GM21515 (cell line): ENCODE results near the gene MAPK8.

Source experiments
- ATAC-seq: cut with Tn5 transposase; IDR thresholded peaks from one replicate; pipeline ENCODE4 v1.9.1; 2021; ENCODE audit not compliant: unreplicated experiment

The MAPK8 gene

DNA sequence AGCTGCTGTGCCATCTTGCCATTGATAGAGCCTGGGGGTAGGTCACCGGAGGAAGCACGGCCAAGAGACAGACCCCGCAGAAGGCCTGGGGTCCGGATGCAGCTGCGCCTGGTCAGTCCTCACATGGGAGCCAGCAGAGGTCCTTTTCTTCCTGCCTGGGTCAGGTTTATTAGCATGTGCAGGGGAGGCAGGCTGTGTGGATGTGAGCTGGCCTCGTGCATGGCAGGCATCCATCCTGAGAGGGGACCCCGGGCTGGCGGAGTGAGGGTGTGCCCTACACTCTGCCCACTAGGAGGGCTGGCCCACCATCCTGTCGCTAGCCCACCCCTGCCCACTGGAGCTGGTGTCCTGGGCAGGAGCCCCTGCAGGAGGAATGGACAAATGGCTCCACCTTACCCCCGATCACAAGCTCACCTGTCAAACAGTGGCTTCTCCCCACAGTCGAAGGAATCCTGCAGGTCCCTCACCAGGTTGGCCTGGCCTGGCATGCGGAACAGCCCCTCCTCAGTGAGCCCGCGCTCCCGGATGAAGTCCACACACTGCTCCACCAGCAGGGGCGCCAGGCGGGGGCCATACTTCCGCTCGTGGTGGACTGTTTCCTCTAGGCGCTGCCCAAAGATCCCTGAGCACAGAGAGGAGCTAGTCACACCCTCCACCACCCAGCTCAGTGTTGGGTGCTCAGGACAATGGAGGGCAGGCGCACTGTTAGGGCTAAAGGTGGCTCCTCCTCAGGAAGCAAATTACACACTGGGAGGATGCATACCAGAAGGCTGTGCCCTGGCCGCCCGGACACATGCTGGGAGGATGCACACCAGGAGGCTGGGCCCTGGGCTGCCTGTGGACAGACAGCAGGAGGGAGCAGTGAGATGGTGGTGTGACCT, 153.0 kb downstream of the MAPK8 start:
- ATAC-seq: no peak

DNA sequence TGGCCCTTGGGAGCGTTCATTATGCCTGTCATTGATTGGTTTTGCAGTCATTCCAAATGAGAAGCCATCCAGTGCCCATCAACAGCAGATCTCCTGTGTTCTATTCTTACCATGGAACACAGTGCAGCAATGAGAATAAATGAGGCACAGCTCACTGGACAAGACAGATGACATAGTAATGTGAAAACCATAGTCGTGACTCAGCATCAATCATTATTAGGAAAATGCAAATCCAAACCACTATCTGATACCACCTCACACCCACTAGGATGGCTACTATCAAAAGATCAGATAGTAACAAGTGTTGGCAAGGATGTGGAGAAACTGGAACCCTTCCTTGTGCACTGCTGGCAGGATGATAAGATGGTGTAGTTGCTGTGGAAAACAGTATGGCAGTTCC, 153.7 kb downstream of the MAPK8 start:
- ATAC-seq: no peak

DNA sequence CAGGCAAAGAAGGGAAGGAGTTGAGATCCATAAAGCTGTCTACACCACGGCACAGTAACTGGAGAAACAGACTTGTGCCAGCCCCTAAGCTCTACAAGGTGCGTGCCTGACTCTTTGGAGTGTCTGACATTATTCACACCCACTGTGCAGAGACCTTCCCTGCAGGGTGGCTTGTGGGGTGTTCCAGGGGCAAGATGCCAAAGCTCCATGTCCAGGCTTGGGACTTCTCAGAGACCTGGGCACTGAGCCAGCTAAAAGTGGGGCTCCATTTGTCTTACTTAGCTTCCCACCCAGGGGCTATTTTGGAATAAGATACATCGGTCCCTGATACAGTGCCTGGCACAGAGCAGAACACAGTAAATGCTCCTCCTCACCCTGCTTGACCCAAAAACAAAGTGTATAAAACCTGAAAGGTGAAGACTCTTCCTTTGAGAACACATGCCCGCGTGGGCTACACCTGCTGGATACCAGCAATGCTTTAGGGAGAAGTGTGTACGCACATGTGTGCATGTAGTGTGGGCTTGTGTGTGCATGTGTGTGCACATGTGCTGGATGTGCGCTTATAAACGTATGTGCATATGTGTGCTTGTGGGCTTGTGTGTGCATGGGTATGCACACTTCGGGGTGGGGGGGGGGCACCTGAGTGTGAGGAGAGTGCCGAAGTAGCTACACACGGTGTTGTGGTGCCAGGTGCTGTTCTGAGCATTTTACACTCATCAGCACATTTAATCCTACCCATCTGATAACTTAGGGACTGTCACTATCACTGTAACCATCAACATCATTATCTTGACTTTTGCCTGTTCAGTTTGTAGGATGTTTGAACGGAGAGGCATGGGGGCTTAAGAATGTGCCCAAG, 155.4 kb downstream of the MAPK8 start:
- no peak for ATAC-seq

DNA sequence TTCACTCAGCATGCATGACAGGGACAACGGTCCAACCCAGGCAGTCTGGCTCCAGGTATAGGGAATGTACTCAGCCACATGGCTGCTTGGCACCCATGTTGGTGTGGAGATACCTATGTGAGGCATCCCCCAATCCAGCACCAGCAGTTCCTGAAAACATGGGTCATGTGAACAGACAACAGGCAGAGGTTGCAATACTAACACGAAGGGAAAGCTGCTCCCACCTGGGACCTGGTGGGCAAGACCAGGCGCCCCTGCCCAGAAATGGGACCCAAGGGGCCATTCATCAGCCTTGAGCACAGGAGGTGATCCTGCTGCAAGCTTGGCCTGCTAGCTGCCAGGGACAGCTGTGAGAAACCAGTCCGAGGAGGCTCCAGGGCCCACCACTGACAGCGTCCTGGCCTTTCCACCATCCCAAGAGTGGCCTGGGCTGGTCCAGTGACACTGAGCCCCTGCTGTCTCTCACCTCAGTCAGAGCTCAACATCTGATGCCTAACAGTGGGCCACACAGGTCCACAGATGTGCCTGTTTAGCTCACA, 156.1 kb downstream of the MAPK8 start:
- no peak for ATAC-seq

DNA sequence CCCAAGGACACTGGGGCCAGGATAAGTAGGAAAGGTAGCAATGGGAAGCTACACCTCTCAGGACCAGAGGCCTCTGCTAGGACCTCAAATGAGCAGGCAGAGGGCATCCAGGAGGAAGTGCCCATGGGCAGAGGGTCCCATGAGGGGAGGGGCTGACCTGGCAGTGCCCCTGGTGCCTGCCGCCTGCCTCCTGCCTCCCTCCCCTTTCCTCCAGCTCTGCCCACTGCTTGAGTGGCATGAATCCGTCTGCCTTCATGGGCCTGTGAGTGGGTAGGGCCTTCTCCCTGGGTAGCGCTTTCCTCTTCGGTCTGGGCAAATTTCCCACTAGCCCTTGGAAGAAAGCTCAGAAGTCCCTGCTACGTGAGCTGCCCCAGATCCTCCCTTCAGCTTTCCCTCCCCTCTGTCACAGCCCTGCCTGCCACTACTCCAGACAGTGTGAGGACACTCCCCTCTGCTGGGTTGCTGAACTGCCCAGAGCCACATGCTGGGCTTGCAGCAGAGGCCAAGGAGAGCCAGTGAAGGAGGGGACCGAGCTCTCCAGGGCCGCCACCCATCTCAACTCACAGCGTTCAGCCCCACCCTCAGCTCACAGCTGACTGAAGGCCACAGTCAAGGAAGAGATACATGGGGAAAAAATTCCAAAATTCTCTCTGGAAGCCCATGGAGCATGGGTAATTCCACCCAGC, 157.0 kb downstream of the MAPK8 start:
- ATAC-seq: no peak

DNA sequence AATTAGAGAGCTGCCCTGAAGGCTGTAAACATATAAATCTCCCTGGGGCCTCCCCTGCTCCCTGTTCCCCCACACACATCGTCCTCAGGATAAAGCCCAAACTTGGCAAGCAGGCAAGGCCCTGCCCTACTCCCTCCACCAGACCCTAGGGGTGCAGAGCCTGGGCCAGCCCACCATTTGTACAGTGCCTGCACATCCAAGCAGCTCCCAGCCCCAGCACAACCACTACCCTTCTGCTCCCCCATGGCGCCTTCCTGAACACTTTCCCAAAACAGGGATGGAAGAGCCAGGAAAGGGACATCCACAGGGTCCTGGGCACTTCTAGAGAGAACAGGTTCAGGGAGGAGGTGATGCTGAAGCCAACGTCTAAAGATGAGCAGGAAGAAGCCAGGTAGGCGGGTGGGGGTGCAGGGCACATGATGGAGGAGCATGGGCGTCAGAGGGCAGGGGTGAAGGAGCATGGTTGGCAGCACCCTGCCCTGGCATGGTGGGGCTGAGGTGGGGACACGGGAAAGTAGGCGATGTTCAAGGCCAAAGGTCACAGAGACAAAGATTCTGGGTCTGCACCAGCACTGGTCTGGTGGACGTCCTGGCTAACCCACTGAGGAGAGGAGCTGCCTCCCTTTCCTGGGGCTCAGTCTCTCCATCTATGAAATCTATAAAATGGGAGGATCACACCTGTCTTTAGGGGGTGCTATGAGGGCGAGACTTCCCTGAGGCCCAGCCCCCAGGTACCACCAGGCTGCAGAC, 157.8 kb downstream of the MAPK8 start:
- no peak for ATAC-seq

DNA sequence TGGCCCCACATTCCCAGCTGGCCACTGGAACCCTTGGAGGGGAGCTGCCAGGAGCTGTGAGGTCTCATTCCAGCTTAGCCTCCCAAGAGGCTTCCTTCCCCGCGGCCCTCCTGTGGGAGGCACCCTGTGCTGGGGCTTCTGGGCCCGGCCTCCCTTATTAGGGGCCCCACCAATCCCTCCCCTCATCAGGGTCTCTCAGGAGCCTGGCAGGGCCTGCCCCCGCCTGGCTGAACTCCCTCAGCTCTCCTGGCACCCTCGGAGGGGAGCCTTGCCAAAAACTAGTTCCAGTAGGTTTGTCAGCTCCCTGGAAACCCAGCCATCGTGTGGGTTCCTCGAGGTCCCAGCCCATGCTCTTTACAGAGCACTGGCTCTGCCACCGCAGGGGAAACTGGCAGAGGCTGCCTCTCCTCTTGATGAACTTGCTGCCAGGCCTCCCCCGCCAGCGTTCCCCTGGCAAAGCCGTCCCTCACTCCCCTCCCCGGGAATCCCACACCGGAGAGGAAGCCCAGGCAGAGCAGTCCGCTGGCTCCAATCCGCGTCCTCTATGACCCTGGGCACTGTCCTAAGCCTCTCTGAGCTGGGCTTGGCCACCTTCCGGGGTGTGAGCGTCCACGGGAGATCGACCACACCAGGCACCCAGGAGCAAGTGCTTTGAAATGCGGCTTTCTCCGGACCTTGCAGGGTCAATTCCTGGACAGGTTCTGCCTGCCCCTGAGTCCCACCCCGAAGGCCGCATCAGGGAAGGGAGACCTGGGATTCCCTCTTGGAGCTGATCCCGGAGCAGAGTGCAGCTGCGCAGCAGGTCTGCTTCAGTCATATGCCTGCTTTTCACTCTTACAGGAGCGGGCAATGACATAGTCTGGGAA, 158.6 kb downstream of the MAPK8 start:
- no peak for ATAC-seq

DNA sequence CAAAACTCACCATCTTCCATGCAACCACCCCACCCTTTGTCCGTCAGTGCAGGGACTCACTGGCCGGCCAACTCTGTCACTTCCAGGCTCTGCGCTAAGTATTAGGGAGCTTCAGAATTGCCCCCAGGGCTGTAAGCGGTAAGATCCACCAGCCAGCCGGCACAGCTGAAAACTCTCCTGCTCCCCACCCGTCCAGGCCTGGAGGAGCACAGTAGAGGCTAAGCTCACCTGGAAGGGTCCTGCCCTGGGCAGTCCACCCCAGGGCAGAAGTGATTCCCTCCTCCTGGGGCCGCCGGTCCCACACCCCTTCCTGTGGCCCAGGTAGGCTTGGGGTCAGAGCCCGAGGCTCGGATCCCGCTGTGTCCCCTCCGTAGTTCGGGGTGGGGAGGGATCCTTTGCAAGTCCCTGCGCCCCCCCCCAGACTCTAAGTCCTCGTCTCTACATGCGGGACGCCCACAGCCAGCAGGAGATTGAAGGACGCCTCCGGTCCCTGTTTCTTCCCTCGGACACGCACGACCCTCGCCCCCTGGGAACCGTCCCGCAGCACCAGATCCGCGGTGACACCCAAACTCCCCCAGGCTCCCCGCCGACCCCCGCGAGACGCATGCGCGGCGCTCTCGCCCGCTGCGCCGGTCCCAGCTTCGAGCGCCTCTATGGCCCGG, 159.5 kb downstream of the MAPK8 start:
- no peak for ATAC-seq

DNA sequence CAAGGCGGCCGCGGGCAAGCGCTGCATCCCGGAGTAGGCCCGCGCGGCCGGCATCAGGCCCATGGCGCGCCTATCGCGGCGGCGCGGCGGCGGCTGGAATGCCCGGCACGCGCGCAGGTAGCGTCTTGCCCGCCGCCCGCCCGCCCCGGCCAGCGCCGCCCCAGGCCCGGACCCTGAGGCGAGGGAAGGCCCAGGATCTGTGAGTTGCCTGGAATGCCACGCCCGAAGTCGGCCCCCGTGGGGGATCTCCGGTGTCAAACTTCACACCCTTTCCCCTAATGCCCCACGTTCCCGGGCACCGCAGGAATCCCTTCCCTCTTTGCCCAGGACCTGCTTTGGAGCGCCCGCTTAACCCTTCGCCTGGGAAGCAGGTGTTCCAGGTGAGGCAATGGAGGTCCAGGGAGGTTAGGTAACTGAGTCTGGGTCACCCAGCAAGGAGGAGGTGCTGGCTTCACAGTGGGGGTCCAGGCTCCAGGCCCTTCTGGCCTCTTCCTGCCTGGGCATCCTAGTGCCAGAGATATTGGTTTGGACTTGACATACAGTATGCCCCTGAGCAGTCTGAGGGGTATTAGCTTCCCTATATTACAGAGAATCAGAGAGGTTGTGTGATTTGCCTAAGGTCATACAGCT, 160.2 kb downstream of the MAPK8 start:
- no peak for ATAC-seq

DNA sequence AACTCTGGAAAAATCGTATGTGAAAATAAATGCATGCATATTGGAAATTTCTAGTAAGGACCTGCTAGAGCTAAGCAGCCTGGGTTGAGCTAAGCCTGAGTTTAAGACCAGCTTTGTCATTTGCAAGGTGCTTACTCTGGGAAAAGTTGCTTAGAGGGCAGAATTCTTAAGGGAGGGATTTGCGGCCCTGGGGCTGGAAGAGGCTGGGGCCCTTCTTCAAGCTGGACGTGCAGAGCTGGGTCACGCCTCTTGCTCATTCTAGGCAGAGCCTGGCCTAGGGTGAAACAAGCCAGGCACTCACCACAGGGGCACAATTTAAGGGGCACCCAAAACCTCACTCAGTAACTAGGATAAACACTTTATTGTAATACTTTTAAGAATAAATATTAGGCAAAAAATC, 161.2 kb downstream of the MAPK8 start:
- no peak for ATAC-seq

DNA sequence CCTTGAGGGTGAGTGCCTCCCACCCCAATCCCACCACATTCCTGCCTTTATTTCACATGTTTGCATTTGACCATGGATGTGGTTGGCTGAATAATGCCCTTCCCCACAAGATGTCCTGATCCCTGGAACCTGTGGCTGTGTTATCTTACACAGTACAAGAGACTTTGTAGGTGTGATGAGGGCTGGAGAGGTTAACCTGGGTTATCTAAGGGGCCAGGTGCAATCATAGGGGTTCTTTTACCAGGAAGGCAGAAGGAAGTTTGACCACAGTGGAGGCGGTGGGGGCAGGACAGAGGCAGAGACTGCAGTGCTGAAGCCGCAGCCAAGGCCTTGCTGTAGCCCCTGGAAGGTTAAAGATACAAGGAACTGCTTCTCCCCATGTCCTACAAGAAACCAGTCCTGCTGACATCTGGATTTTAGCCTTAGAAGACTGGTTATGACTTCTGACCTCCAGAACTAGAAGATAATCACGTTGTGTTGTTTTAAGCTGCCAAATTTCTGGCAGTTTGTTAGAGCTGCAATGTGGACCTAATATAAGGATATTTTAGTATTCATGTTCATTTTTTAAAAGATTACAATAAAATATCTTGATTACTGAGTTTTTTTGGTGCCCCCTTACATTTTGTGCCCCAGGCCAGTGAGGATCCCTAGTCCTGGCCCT, 161.8 kb downstream of the MAPK8 start:
- ATAC-seq: no peak

DNA sequence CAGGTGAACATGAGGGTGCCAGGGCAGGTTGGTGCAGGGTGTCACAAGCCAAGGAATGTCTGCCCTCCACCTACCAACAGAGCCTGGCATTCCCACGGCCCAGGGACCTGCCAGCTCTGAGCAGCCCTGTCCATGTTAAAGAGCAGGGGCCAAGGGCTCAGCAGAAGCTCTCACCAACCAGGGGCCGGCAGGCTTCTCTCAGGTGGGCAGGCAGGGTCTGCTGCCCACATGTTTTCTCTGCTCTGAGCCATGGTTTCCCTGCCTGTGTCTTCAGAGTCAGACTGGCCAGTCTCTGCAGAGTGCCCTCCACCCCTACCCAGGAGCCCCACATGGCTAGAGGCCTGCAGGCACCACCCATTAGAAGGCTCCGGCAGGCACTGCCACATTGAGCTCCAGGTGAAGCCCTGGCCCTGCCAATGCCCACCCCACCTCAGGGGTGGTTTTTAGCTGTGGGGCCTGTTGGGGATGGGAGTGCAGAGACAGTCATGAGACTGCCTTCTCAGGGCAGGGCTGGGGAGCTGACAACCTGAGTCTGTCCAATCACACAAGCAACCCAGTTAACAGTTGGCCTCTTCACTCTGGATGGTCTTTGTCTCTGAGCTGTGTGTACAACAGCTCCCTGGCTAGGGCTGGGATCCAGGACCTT, 162.5 kb downstream of the MAPK8 start:
- no peak for ATAC-seq

DNA sequence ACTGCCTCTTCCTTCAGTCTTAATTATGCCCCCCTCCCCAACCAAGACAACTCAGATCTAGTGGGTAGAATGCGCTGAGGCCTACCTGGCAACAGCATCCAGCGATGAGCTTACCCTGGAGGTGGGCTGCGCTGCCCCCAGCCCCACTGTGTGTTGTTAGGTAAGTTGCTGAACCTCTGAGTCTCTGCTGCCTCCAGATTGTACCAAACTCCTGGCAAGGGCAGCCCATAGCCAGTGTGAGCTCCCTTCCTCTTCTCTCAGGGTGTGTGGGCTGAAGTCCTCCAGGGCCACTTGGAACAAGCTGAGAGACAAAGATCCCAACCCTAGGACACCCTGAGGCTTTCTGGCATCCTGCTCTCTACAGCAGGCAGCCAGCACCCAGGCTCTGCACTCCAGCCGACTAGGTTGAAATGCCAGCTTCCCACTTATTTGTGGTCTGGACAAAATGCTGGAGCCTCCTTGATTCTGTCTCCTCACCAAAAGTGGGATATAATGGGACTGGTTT, 163.1 kb downstream of the MAPK8 start:
- ATAC-seq: no peak

DNA sequence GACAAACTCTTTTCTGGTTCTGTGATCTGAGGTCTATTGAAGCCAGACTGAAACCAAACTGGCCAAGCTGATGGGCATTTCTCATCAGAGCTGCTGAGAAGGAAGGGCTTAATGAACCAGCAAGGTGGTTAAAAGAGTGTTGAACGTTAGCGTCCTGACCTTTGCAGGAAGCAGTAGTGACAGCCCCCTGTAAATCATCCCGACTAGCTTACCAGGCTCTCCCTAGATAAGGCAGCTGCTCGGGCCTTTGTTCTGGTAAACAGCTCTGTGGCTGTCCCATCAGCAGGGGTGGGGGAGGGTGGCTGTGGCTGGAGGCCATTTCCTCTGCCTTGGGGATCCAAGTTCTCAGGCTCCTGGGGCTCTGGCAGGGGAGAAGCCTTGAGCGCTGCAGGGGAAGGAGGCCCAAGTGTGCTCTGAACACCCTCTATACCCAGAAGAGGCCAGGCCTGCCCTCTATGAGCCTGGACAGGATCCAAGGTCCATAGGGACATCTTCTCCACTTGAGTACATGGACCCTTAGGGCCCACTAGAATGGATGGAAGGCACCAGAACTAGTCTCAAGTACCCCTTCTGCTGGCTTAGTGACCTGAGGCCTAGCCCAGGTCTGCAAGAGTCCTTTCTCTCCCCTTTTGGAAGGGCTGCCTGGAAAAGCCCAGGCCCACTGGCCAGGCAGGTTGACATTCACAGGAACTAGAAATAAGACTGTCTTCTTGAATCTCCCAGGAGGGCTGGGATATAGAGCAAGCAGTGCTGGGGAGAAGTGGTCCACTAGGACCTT, 163.8 kb downstream of the MAPK8 start:
- no peak for ATAC-seq

DNA sequence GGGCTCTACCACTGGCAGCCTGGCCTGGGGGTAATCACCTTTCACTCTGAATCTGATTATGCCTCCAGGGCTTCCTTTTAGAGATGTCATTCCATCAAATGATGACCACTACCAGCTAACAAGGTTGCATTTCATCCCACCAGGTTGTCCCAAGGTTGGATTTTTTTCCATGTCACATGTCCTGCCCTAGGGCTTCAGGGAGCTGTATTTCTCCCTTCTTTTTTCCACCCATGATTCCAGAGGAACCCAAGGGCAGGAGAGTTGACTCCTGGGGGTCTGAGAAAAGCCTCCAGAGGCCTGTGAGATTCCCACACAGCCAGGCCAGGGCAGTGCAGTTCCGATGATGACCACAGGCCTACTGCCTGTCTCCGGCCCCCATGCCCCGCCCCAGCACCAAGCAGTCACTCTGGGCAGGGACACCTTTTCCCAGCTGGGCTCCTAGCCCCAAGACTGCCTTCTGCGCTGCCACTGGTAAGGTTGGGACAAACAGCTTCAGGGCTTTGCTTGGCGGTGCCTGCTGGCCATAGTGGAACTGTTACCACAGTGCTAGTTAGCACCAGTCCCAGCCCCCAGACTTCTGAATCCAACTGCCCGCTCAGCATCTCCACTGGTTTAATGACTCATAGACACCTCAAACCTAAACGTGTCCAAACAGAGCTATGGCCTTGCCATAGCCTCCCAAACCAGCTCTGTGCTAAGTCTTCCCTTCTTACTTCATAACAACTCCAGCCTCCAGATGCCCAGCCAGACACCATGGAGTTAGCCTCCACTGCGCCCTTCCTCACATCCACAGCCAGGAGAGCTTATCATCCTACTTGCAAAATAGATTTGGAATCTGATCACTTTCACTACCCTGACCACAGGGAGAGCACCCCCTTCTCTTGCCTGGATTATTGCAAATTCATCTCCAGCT, 164.7 kb downstream of the MAPK8 start:
- ATAC-seq: no peak
